K562 (cell line): Measurements from ENCODE around the gene TYROBP. TPM values are rescaled to one million over a fixed set of nuclear protein-coding genes. Genes with fewer than 3 reads are reported as not detected.

Source experiments
- BMI1 ChIP-seq: fragments of 150-350 bp; IDR thresholded peaks from 2 replicates; pipeline ENCODE4 v1.6.1; 2014; ENCODE audit warnings: low read length
- C11orf30 ChIP-seq: fragments of 450-650 bp; IDR thresholded peaks from 2 replicates; pipeline ENCODE4 v1.6.1; 2016; ENCODE audit warnings: low read depth, mild to moderate bottlenecking
- GABPA ChIP-seq: fragments of 200-800 bp; sonication (Bioruptor generic); conservative IDR thresholded peaks from 2 replicates; pipeline ENCODE4 v1.6.1; 2016; ENCODE audit warnings: low read depth, missing genetic modification characterization, missing compliant biosample characterization
- GTF2F1 ChIP-seq: IDR thresholded peaks from 2 replicates; pipeline ENCODE4 v1.6.1; 2011; ENCODE audit warnings: low read depth, low read length, improper control_type of control experiment
- KDM1A ChIP-seq, 2 experiments: fragments of 450-650 bp; IDR thresholded peaks; 2 replicates each; pipeline ENCODE4 v1.6.1; 2016; ENCODE audit warnings: mild to moderate bottlenecking in 2 of 2
- MXI1 ChIP-seq: IDR thresholded peaks from 2 replicates; pipeline ENCODE4 v1.6.1; 2011; ENCODE audit warnings: low read depth, mild to moderate bottlenecking, improper control_type of control experiment, low read length
- NR3C1 ChIP-seq: sonication (generic); formaldehyde crosslinking; IDR thresholded peaks from 2 replicates; pipeline ENCODE4 v1.8.1; 2022; ENCODE audit warnings: missing genetic modification reagents
- SMC3 ChIP-seq: conservative IDR thresholded peaks from 2 replicates; pipeline ENCODE4 v1.6.1; 2011; ENCODE audit warnings: low read depth, low read length, improper control_type of control experiment; ENCODE audit not compliant: insufficient read depth
- SNIP1 ChIP-seq: fragments of 450-650 bp; IDR thresholded peaks from 2 replicates; pipeline ENCODE4 v1.7.1; 2017; ENCODE audit warnings: low read depth, mild to moderate bottlenecking
- XRCC5 ChIP-seq: fragments of 200-400 bp; formaldehyde crosslinking; IDR thresholded peaks from 2 replicates; pipeline ENCODE4 v1.6.1; 2017; ENCODE audit warnings: low read depth, mild to moderate bottlenecking, low read length
- ZEB2 ChIP-seq: fragments of 450-650 bp; IDR thresholded peaks from 2 replicates; pipeline ENCODE4 v1.6.1; 2016
- ZNF165 ChIP-seq: fragments of 250-450 bp; sonication (Bioruptor Pico); IDR thresholded peaks from 2 replicates; pipeline ENCODE4 v1.4.0; 2020; ENCODE audit warnings: borderline replicate concordance
- ZNF384 ChIP-seq: IDR thresholded peaks from 2 replicates; pipeline ENCODE4 v1.6.1; 2012; ENCODE audit warnings: low read depth, low read length, improper control_type of control experiment
- polyA plus RNA-seq, 8 experiments: library from polyadenylated mRNA; depleted of rRNA in 4 of 8; stranded (reverse) in 5 of 8; unstranded in 3 of 8; fragments of >200 nt; fragmentation: Nextera tagmentation in 2 of 8; fragmentation: Illumina TruSeq in 1 of 8; extraction: Ambion mirVana in 2 of 8; extraction: Trizol in 1 of 8; gene quantifications; 2 replicates each; pipeline versions ENCODE4 v1.2.1 to v1.2.3, GENCODE V29; 2011 to 2014; ENCODE audit warnings: inconsistent platforms in 1 of 8, missing spikeins in 1 of 8
- total RNA-seq, 7 experiments: library from RNA; depleted of rRNA in 6 of 7; stranded (reverse); fragments of >200 nt in 6 of 7; fragmentation: Illumina TruSeq in 2 of 7; extraction: Trizol in 2 of 7; gene quantifications; 2 replicates each; pipeline versions ENCODE4 v1.2.1 to v1.2.3, GENCODE V29; 2011 to 2021; ENCODE audit warnings: low replicate concordance in 1 of 7
- TF ChIP-seq, protein P1 (sequence below): sonication (generic); formaldehyde crosslinking; IDR thresholded peaks from 2 replicates; pipeline ENCODE4 v1.8.0; 2023; ENCODE audit warnings: mild to moderate bottlenecking, missing genetic modification reagents
- TF ChIP-seq, protein P2 (sequence below): sonication (generic); formaldehyde crosslinking; IDR thresholded peaks from 2 replicates; pipeline ENCODE4 v1.9.0; 2022; ENCODE audit warnings: mild to moderate bottlenecking, missing genetic modification reagents
- TF ChIP-seq, protein P3 (sequence below): fragments of 450-650 bp; formaldehyde crosslinking; IDR thresholded peaks from 2 replicates; pipeline ENCODE4 v1.4.0; 2020; ENCODE audit warnings: mild to moderate bottlenecking, mixed read lengths
- TF ChIP-seq, protein P4 (sequence below): fragments of 250-450 bp; sonication (Bioruptor Pico); IDR thresholded peaks from 2 replicates; pipeline ENCODE4 v1.5.0; 2021
- TF ChIP-seq, protein P5 (sequence below): fragments of 150-350 bp; IDR thresholded peaks from 2 replicates; pipeline ENCODE4 v1.6.1; 2014; ENCODE audit warnings: low read depth, mild to moderate bottlenecking, low read length, borderline replicate concordance

TYROBP gene
- total and polyA plus RNA-seq, 9 of the 15 experiments (the other 6 are each of a cell fraction or from before 2014, with no cell fraction given) = 0.72 to 8.2 (median 2.4) TPM

DNA sequence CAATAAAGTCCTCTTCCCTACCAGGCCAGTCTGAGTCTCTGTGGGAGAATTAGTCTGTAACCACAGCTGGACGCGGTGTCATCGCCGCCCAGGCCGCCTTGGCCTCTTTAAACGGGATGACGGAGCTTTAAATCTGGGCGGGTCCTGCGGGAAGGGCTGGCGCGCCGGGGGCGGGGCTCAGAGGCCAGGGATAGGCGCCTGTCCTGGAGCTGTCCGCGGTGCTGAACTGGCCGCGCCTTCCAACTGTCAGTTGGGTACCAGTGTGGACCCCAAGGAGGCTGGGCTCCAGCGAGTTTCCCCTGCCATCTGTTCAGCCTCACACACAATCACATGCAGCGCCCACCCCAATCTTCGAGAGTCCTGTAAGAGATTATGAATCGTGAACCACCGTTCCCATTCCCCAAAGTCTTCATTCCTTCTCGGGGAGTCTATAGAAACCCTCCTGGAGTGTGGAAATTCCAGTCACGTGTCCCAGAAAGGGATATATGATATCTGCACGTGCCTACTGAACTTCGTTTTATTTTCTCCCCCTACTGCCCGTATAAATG is 28.3 kb downstream of the TYROBP start (continued):
- TF ChIP-seq, protein P1, sequence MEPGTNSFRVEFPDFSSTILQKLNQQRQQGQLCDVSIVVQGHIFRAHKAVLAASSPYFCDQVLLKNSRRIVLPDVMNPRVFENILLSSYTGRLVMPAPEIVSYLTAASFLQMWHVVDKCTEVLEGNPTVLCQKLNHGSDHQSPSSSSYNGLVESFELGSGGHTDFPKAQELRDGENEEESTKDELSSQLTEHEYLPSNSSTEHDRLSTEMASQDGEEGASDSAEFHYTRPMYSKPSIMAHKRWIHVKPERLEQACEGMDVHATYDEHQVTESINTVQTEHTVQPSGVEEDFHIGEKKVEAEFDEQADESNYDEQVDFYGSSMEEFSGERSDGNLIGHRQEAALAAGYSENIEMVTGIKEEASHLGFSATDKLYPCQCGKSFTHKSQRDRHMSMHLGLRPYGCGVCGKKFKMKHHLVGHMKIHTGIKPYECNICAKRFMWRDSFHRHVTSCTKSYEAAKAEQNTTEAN = no peak; the same call in 1 of the 2 replicates
- TF ChIP-seq BMI1 (no peak), GABPA (tag) (no peak), XRCC5 (no peak), MXI1 (peak; percentile 90), KDM1A (IDR thresholded peaks at IDR 0.05) (no peak), GTF2F1 (no peak), SNIP1 (no peak), SMC3 (no peak), ZEB2 (no peak), C11orf30 (peak; percentile 59; the same call in 1 of the 2 replicates), ZNF165 (CRISPR knock-in tag) (no peak), ZNF384 (peak; percentile 48), NR3C1 (CRISPR knock-in tag) (peak; percentile 81)
- TF ChIP-seq, protein P2, sequence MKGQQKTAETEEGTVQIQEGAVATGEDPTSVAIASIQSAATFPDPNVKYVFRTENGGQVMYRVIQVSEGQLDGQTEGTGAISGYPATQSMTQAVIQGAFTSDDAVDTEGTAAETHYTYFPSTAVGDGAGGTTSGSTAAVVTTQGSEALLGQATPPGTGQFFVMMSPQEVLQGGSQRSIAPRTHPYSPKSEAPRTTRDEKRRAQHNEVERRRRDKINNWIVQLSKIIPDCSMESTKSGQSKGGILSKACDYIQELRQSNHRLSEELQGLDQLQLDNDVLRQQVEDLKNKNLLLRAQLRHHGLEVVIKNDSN (CRISPR knock-in tag) = peak; percentile 52
- TF ChIP-seq, protein P3, sequence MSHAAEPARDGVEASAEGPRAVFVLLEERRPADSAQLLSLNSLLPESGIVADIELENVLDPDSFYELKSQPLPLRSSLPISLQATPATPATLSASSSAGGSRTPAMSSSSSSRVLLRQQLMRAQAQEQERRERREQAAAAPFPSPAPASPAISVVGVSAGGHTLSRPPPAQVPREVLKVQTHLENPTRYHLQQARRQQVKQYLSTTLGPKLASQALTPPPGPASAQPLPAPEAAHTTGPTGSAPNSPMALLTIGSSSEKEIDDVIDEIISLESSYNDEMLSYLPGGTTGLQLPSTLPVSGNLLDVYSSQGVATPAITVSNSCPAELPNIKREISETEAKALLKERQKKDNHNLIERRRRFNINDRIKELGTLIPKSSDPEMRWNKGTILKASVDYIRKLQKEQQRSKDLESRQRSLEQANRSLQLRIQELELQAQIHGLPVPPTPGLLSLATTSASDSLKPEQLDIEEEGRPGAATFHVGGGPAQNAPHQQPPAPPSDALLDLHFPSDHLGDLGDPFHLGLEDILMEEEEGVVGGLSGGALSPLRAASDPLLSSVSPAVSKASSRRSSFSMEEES (CRISPR knock-in tag) = peak; percentile 38; the same call in 1 of the 2 replicates
- TF ChIP-seq, protein P4, sequence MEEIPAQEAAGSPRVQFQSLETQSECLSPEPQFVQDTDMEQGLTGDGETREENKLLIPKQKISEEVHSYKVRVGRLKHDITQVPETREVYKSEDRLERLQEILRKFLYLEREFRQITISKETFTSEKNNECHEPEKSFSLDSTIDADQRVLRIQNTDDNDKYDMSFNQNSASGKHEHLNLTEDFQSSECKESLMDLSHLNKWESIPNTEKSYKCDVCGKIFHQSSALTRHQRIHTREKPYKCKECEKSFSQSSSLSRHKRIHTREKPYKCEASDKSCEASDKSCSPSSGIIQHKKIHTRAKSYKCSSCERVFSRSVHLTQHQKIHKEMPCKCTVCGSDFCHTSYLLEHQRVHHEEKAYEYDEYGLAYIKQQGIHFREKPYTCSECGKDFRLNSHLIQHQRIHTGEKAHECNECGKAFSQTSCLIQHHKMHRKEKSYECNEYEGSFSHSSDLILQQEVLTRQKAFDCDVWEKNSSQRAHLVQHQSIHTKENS = no peak
- TF ChIP-seq, protein P5, sequence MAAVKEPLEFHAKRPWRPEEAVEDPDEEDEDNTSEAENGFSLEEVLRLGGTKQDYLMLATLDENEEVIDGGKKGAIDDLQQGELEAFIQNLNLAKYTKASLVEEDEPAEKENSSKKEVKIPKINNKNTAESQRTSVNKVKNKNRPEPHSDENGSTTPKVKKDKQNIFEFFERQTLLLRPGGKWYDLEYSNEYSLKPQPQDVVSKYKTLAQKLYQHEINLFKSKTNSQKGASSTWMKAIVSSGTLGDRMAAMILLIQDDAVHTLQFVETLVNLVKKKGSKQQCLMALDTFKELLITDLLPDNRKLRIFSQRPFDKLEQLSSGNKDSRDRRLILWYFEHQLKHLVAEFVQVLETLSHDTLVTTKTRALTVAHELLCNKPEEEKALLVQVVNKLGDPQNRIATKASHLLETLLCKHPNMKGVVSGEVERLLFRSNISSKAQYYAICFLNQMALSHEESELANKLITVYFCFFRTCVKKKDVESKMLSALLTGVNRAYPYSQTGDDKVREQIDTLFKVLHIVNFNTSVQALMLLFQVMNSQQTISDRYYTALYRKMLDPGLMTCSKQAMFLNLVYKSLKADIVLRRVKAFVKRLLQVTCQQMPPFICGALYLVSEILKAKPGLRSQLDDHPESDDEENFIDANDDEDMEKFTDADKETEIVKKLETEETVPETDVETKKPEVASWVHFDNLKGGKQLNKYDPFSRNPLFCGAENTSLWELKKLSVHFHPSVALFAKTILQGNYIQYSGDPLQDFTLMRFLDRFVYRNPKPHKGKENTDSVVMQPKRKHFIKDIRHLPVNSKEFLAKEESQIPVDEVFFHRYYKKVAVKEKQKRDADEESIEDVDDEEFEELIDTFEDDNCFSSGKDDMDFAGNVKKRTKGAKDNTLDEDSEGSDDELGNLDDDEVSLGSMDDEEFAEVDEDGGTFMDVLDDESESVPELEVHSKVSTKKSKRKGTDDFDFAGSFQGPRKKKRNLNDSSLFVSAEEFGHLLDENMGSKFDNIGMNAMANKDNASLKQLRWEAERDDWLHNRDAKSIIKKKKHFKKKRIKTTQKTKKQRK = no peak
